Measurements from ENCODE around the gene VPS13D.

The VPS13D gene

DNA sequence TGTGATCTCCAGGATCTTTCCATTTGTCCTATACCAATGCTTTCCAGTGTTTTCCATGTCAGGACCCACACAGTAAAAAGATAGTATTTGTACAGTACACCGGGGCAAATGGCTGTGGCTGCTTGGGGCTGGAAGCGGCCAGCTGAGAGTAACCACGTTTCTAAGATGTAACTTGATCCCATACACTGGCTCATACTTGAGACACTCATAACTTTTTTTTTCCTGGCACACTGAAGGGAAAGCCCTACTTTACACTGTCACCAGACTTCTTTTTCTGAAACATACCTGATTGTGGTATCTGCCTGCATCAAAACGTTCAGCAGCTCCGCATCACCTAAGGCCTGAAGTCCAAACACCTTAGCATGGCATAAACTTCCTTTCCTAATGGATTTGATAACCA, 21.6 kb downstream of the VPS13D start:
- Histone ChIP-seq H3K27ac (ENCODE audit: insufficient read depth, low read length, poor library complexity, severe bottlenecking) (no peak overlapping the region), H3K27me3 (replicated peaks; ENCODE audit: control insufficient read depth, insufficient read depth, low read length, poor library complexity, severe bottlenecking) (no peaks in the 10 kb centered on the region), H3K4me1 (ENCODE audit: control insufficient read depth, insufficient read depth, low read length, poor library complexity, severe bottlenecking) (no peaks in the 10 kb centered on the region), H3K9me3 (ENCODE audit: control insufficient read depth, low read length) (no peaks in the 10 kb centered on the region), H3K36me3 (ENCODE audit: control insufficient read depth, insufficient read depth, low read length) (peaks cover 52% of the 10 kb centered on the region), H3K4me3 (ENCODE audit: insufficient read depth, low read depth, low read length, poor library complexity, severe bottlenecking) (no peak overlapping the region)
- no peak for DNase-seq

- DNase-seq: no peak
- H3K27ac ChIP-seq (ENCODE audit: insufficient read depth, low read length, poor library complexity, severe bottlenecking): no peak overlapping the region
- no peaks in the 10 kb centered on the region for H3K4me1 ChIP-seq (ENCODE audit: control insufficient read depth, insufficient read depth, low read length, poor library complexity, severe bottlenecking)
- H3K4me3 ChIP-seq (ENCODE audit: insufficient read depth, low read depth, low read length, poor library complexity, severe bottlenecking): no peak overlapping the region
- peaks cover 63% of the 10 kb centered on the region for H3K36me3 ChIP-seq (ENCODE audit: control insufficient read depth, insufficient read depth, low read length)
- no peaks in the 10 kb centered on the region for H3K27me3 ChIP-seq (replicated peaks; ENCODE audit: control insufficient read depth, insufficient read depth, low read length, poor library complexity, severe bottlenecking)
- H3K9me3 ChIP-seq (ENCODE audit: control insufficient read depth, low read length): no peaks in the 10 kb centered on the region
Observed at GRCh38 chr1:12255913-12256312, 26.1 kb downstream of the VPS13D start.

DNA sequence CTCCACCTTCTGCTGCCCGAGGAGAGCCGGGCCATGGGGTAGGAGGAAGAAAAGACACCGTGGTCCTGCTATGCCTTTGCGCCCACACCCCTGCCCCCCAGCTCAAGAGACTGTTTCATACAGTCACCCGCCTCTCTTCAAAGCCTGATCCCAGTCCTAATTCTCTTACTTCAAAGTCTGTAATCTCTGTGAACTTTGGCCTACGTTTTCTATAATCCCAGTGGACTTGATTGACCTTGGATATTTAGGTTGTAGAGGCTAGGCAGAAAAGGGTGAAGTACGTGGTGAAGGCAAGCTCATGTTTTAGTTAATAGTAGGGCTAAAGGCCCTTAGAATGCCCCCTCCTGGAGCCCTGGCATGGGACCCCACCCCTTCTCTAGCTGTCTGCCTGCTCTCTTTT, 28.4 kb downstream of the VPS13D start:
- Histone ChIP-seq H3K9me3 (ENCODE audit: control insufficient read depth, low read length) (no peaks in the 10 kb centered on the region), H3K27ac (ENCODE audit: insufficient read depth, low read length, poor library complexity, severe bottlenecking) (no peak overlapping the region), H3K27me3 (replicated peaks; ENCODE audit: control insufficient read depth, insufficient read depth, low read length, poor library complexity, severe bottlenecking) (no peaks in the 10 kb centered on the region), H3K4me3 (ENCODE audit: insufficient read depth, low read depth, low read length, poor library complexity, severe bottlenecking) (no peak overlapping the region), H3K4me1 (ENCODE audit: control insufficient read depth, insufficient read depth, low read length, poor library complexity, severe bottlenecking) (no peaks in the 10 kb centered on the region), H3K36me3 (ENCODE audit: control insufficient read depth, insufficient read depth, low read length) (peaks cover 68% of the 10 kb centered on the region)
- no peak for DNase-seq

DNA sequence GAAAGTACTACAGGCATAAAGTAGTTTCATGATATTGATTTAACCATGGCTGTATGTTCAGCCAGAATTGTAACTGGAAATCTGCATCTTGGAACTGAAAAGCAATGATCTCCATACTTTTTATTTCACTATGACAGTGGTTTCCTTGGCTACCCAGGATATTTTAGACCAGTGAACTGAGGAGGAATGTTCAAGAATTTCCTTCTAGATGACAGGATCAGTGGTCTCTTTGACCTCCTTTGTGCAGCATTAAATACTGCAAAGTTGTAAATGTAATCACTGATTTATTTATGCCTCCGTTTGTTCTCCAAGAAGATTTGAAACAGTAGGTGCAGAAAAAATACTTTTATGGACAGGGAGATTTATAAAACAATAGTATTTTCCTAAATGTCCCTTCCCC, 39.5 kb downstream of the VPS13D start:
- H3K27me3 ChIP-seq (replicated peaks; ENCODE audit: control insufficient read depth, insufficient read depth, low read length, poor library complexity, severe bottlenecking): no peaks in the 10 kb centered on the region

GRCh38 chr1:12271033-12271432, 41.2 kb downstream of the VPS13D start:
- no peak overlapping the region for H3K4me3 ChIP-seq (ENCODE audit: insufficient read depth, low read depth, low read length, poor library complexity, severe bottlenecking)
- H3K9me3 ChIP-seq (ENCODE audit: control insufficient read depth, low read length): no peaks in the 10 kb centered on the region
- no peak for DNase-seq
- no peaks in the 10 kb centered on the region for H3K27me3 ChIP-seq (replicated peaks; ENCODE audit: control insufficient read depth, insufficient read depth, low read length, poor library complexity, severe bottlenecking)
- peaks cover 63% of the 10 kb centered on the region for H3K36me3 ChIP-seq (ENCODE audit: control insufficient read depth, insufficient read depth, low read length)
- no peak overlapping the region for H3K27ac ChIP-seq (ENCODE audit: insufficient read depth, low read length, poor library complexity, severe bottlenecking)
- H3K4me1 ChIP-seq (ENCODE audit: control insufficient read depth, insufficient read depth, low read length, poor library complexity, severe bottlenecking): no peaks in the 10 kb centered on the region

More for the DNA sequence above, 39.5 kb downstream of the VPS13D start:
- Histone ChIP-seq H3K9me3 (ENCODE audit: control insufficient read depth, low read length) (no peaks in the 10 kb centered on the region), H3K36me3 (ENCODE audit: control insufficient read depth, insufficient read depth, low read length) (peaks cover 66% of the 10 kb centered on the region), H3K27ac (ENCODE audit: insufficient read depth, low read length, poor library complexity, severe bottlenecking) (no peak overlapping the region), H3K4me3 (ENCODE audit: insufficient read depth, low read depth, low read length, poor library complexity, severe bottlenecking) (no peak overlapping the region), H3K4me1 (ENCODE audit: control insufficient read depth, insufficient read depth, low read length, poor library complexity, severe bottlenecking) (no peaks in the 10 kb centered on the region)
- no peak for DNase-seq

DNA sequence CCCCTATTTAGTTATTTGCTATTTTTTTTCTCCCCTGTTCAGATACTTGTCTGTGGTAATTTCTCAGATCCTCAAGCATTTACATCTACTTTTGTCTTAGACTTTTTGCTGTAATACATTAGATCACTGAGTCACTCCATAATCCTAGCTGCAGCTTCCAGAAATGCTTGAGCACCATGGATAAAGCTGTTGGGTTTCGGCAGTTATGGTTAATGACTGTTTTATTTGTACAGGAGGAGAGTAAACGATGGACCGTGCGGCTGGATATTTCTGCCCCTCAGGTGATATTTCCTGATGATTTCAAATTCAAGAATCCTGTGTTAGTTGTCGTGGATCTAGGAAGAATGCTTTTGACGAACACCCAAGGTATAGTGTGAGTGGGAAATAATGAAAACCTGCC, 42.9 kb downstream of the VPS13D start:
- Histone ChIP-seq H3K4me3 (ENCODE audit: insufficient read depth, low read depth, low read length, poor library complexity, severe bottlenecking) (no peak overlapping the region), H3K9me3 (ENCODE audit: control insufficient read depth, low read length) (no peaks in the 10 kb centered on the region), H3K36me3 (ENCODE audit: control insufficient read depth, insufficient read depth, low read length) (peaks cover 69% of the 10 kb centered on the region), H3K27ac (ENCODE audit: insufficient read depth, low read length, poor library complexity, severe bottlenecking) (no peak overlapping the region), H3K4me1 (ENCODE audit: control insufficient read depth, insufficient read depth, low read length, poor library complexity, severe bottlenecking) (no peaks in the 10 kb centered on the region), H3K27me3 (replicated peaks; ENCODE audit: control insufficient read depth, insufficient read depth, low read length, poor library complexity, severe bottlenecking) (no peaks in the 10 kb centered on the region)
- no peak for DNase-seq

- Histone ChIP-seq H3K4me3 (ENCODE audit: insufficient read depth, low read depth, low read length, poor library complexity, severe bottlenecking) (no peak overlapping the region), H3K36me3 (ENCODE audit: control insufficient read depth, insufficient read depth, low read length) (peaks cover 71% of the 10 kb centered on the region)
- peak in 1 of 3 donors; percentile 2 for DNase-seq
Observed at GRCh38 chr1:12275370-12275769, 45.5 kb downstream of the VPS13D start.

DNA sequence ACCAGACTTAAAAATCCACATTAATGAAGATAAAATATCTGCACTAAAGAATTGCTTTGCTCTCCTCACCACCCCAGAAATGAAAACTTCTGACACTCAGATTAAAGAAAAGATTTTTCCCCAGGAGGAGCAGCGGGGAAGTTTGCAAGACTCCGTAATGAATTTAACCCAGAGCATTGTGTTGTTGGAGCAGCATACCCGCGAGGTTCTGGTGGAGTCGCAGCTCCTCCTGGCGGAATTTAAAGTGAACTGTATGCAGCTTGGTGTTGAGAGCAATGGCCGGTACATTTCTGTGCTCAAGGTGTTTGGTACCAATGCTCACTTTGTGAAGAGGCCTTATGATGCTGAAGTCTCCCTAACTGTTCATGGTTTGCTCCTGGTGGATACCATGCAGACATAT, 46.4 kb downstream of the VPS13D start:
- no peaks in the 10 kb centered on the region for H3K27me3 ChIP-seq (replicated peaks; ENCODE audit: control insufficient read depth, insufficient read depth, low read length, poor library complexity, severe bottlenecking)
- DNase-seq: peak in 1 of 3 donors; percentile 13
- peaks cover 68% of the 10 kb centered on the region for H3K36me3 ChIP-seq (ENCODE audit: control insufficient read depth, insufficient read depth, low read length)

More at GRCh38 chr1:12275370-12275769, 45.5 kb downstream of the VPS13D start:
- H3K27me3 ChIP-seq (replicated peaks; ENCODE audit: control insufficient read depth, insufficient read depth, low read length, poor library complexity, severe bottlenecking): no peaks in the 10 kb centered on the region
- no peaks in the 10 kb centered on the region for H3K4me1 ChIP-seq (ENCODE audit: control insufficient read depth, insufficient read depth, low read length, poor library complexity, severe bottlenecking)
- H3K27ac ChIP-seq (ENCODE audit: insufficient read depth, low read length, poor library complexity, severe bottlenecking): no peak overlapping the region
- H3K9me3 ChIP-seq (ENCODE audit: control insufficient read depth, low read length): no peaks in the 10 kb centered on the region

GRCh38 chr1:12279003-12279402, 49.2 kb downstream of the VPS13D start:
- no peaks in the 10 kb centered on the region for H3K4me1 ChIP-seq (ENCODE audit: control insufficient read depth, insufficient read depth, low read length, poor library complexity, severe bottlenecking)
- peaks cover 68% of the 10 kb centered on the region for H3K36me3 ChIP-seq (ENCODE audit: control insufficient read depth, insufficient read depth, low read length)
- DNase-seq: no peak
- H3K4me3 ChIP-seq (ENCODE audit: insufficient read depth, low read depth, low read length, poor library complexity, severe bottlenecking): no peak overlapping the region
- H3K27ac ChIP-seq (ENCODE audit: insufficient read depth, low read length, poor library complexity, severe bottlenecking): no peak overlapping the region
- H3K9me3 ChIP-seq (ENCODE audit: control insufficient read depth, low read length): no peaks in the 10 kb centered on the region
- H3K27me3 ChIP-seq (replicated peaks; ENCODE audit: control insufficient read depth, insufficient read depth, low read length, poor library complexity, severe bottlenecking): no peaks in the 10 kb centered on the region

More for the DNA sequence above, 46.4 kb downstream of the VPS13D start:
- no peak overlapping the region for H3K4me3 ChIP-seq (ENCODE audit: insufficient read depth, low read depth, low read length, poor library complexity, severe bottlenecking)
- no peak overlapping the region for H3K27ac ChIP-seq (ENCODE audit: insufficient read depth, low read length, poor library complexity, severe bottlenecking)
- no peaks in the 10 kb centered on the region for H3K4me1 ChIP-seq (ENCODE audit: control insufficient read depth, insufficient read depth, low read length, poor library complexity, severe bottlenecking)
- H3K9me3 ChIP-seq (ENCODE audit: control insufficient read depth, low read length): no peaks in the 10 kb centered on the region

GRCh38 chr1:12279728-12280464, 50.1 kb downstream of the VPS13D start:
- no peak overlapping the region for H3K27ac ChIP-seq (ENCODE audit: insufficient read depth, low read length, poor library complexity, severe bottlenecking)
- H3K36me3 ChIP-seq (ENCODE audit: control insufficient read depth, insufficient read depth, low read length): peaks cover 77% of the 10 kb centered on the region

More at GRCh38 chr1:12279728-12280464, 50.1 kb downstream of the VPS13D start:
- Histone ChIP-seq H3K4me1 (ENCODE audit: control insufficient read depth, insufficient read depth, low read length, poor library complexity, severe bottlenecking) (no peaks in the 10 kb centered on the region), H3K27me3 (replicated peaks; ENCODE audit: control insufficient read depth, insufficient read depth, low read length, poor library complexity, severe bottlenecking) (no peaks in the 10 kb centered on the region), H3K4me3 (ENCODE audit: insufficient read depth, low read depth, low read length, poor library complexity, severe bottlenecking) (no peak overlapping the region), H3K9me3 (ENCODE audit: control insufficient read depth, low read length) (no peaks in the 10 kb centered on the region)
- no peak for DNase-seq

Measured in effector memory CD4-positive, alpha-beta T cell (primary cell).